Measurements from ENCODE around the gene TSEN34.

Gene TSEN34

DNA sequence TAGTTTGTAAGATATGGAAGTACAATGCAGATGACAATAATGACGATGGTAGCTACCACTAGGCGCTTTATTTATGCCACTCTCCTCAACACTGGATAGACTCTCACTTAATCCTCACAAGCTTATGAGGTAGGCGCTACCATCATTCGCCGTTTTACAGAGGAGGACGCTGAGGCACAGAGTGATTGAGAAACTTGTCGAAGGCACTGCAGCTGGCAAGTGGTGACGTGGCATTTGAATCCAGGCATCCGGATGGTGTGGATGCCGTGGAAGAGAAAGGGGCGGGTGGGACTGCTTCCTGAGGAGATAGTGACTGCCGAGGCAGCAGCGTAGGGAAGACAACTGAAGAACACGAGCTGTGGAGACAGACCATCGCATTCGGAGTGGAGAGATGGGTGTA lies 8.3 kb downstream of the TSEN34 start:
- Histone ChIP-seq H3K27me3 (ENCODE audit: control insufficient read depth, insufficient read depth, low read length) (no peaks in the 10 kb centered on the region), H3K36me3 (ENCODE audit: control insufficient read depth, insufficient read depth, low read length) (no peaks in the 10 kb centered on the region), H3K9me3 (ENCODE audit: control insufficient read depth, low read length) (no peaks in the 10 kb centered on the region), H3K4me1 (peaks cover 6% of the 10 kb centered on the region), H3K79me2 (peaks cover 32% of the 10 kb centered on the region), H3K27ac (no peak overlapping the region), H2AFZ (no peak overlapping the region), H3K4me3 (ENCODE audit: low read depth, low read length) (no peak overlapping the region), H3K4me2 (ENCODE audit: low read length) (no peak overlapping the region), H3K9ac (no peak overlapping the region)
- TF ChIP-seq, protein P1, sequence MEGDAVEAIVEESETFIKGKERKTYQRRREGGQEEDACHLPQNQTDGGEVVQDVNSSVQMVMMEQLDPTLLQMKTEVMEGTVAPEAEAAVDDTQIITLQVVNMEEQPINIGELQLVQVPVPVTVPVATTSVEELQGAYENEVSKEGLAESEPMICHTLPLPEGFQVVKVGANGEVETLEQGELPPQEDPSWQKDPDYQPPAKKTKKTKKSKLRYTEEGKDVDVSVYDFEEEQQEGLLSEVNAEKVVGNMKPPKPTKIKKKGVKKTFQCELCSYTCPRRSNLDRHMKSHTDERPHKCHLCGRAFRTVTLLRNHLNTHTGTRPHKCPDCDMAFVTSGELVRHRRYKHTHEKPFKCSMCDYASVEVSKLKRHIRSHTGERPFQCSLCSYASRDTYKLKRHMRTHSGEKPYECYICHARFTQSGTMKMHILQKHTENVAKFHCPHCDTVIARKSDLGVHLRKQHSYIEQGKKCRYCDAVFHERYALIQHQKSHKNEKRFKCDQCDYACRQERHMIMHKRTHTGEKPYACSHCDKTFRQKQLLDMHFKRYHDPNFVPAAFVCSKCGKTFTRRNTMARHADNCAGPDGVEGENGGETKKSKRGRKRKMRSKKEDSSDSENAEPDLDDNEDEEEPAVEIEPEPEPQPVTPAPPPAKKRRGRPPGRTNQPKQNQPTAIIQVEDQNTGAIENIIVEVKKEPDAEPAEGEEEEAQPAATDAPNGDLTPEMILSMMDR (IDR thresholded peaks at IDR 0.05) = no peak

DNA sequence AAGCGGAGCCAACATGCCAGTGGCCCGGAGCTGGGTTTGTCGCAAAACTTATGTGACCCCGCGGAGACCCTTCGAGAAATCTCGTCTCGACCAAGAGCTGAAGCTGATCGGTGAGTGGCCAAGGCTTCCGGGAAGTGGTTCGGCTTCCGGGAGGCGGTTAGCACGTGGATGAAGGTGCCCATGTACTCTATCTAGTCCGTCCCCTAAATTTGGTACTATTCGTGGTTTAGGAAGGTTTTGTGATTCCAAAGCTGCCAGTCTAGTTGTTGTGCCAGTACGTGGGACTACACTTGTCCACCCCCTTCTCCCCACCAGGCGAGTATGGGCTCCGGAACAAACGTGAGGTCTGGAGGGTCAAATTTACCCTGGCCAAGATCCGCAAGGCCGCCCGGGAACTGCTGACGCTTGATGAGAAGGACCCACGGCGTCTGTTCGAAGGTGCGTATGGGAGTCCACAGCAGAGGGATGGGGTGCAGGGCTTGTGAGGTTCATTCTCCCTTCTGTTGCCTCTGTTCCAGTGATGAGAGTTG lies 10.1 kb downstream of the TSEN34 start:
- Histone ChIP-seq H3K9me3 (ENCODE audit: control insufficient read depth, low read length) (no peaks in the 10 kb centered on the region), H3K4me3 (ENCODE audit: low read depth, low read length) (peak overlapping the region; percentile 74), H3K4me1 (peaks cover 13% of the 10 kb centered on the region), H2AFZ (peak overlapping the region; percentile 93), H3K36me3 (ENCODE audit: control insufficient read depth, insufficient read depth, low read length) (no peaks in the 10 kb centered on the region), H3K79me2 (peaks cover 42% of the 10 kb centered on the region), H3K27ac (peak overlapping the region; percentile 95), H3K9ac (peak overlapping the region; percentile 21), H3K27me3 (ENCODE audit: control insufficient read depth, insufficient read depth, low read length) (no peaks in the 10 kb centered on the region), H3K4me2 (ENCODE audit: low read length) (peak overlapping the region; percentile 77)
- TF ChIP-seq, protein P1 (IDR thresholded peaks at IDR 0.05) = no peak

GRCh38 chr19:54201980-54202379 lies 10.9 kb downstream of the TSEN34 start:
- Histone ChIP-seq H3K27ac (no peak overlapping the region), H3K9ac (no peak overlapping the region), H3K4me3 (ENCODE audit: low read depth, low read length) (peak overlapping the region; percentile 74), H3K4me2 (ENCODE audit: low read length) (peak overlapping the region; percentile 77), H3K79me2 (peaks cover 45% of the 10 kb centered on the region), H3K4me1 (peaks cover 13% of the 10 kb centered on the region), H3K27me3 (ENCODE audit: control insufficient read depth, insufficient read depth, low read length) (no peaks in the 10 kb centered on the region), H2AFZ (no peak overlapping the region), H3K36me3 (ENCODE audit: control insufficient read depth, insufficient read depth, low read length) (no peaks in the 10 kb centered on the region), H3K9me3 (ENCODE audit: control insufficient read depth, low read length) (no peaks in the 10 kb centered on the region)
- TF ChIP-seq, protein P1 (IDR thresholded peaks at IDR 0.05) = no peak

GRCh38 chr19:54203151-54203611 lies 12.1 kb downstream of the TSEN34 start:
- Histone ChIP-seq H2AFZ (no peak overlapping the region), H3K36me3 (ENCODE audit: control insufficient read depth, insufficient read depth, low read length) (no peaks in the 10 kb centered on the region), H3K79me2 (peaks cover 48% of the 10 kb centered on the region), H3K4me1 (peaks cover 13% of the 10 kb centered on the region), H3K9me3 (ENCODE audit: control insufficient read depth, low read length) (no peaks in the 10 kb centered on the region), H3K4me2 (ENCODE audit: low read length) (no peak overlapping the region), H3K27ac (no peak overlapping the region), H3K4me3 (ENCODE audit: low read depth, low read length) (no peak overlapping the region), H3K9ac (no peak overlapping the region), H3K27me3 (ENCODE audit: control insufficient read depth, insufficient read depth, low read length) (no peaks in the 10 kb centered on the region)
- TF ChIP-seq, protein P1 (IDR thresholded peaks at IDR 0.05) = no peak

Data from parathyroid adenoma (tissue), 2 donors.